NCI-H82 treated with DMSO at 0.1 percent for 48 hours (cell line): ENCODE data around the gene RNF207.

Experiments
- DNase-seq: peaks from one replicate; lab custom pipeline; 2025; ENCODE audit not compliant: unreplicated experiment; lab: John Stamatoyannopoulos, UW

RNF207 gene

DNA sequence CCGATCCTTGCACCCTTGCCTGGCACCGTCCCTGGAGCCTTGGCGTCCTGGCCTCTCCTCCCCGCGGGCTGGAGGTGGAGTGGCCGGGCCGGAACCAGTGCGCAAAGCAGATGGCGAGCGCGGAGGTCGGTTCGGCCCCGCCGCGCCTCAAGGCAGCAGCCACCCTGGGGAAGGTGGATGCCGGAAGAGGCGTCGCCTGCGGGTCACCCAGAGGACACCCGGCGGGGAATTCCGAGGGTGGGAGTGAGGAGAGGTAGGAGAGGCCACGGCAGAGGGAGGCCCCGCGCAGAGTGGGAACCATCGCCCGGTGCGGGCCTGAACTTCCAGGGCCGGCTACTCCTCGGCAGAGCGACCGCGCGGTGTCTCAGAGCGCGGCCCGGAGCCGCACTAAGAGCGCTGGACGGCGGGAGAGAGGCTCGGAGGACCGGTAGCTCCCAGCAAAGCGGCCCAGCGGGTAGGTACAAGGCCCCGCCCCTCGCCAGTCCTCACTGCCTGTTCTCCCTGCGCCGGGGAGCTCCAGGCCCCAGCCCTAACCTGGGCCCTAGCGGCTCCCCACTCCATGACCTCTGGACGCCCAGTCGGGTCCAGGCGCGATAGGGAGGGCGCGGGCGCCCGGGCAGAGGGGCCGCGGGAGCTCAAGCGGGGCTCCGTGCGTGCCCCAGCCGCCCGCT is at the start of gene RNF207:
Gene RNF207, plus strand, starts transcription at position 271 of the 671 bp plus-strand sequence. CDS start 417 bp downstream, outside the sequence.
- peak; percentile 5 for DNase-seq

GRCh38 chr1:6157132-6157527 is 48.8 kb upstream of the RNF207 start:
- DNase-seq, result no peak

GRCh38 chr1:6157528-6158174 is 48.3 kb upstream of the RNF207 start:
- no peak for DNase-seq

DNA sequence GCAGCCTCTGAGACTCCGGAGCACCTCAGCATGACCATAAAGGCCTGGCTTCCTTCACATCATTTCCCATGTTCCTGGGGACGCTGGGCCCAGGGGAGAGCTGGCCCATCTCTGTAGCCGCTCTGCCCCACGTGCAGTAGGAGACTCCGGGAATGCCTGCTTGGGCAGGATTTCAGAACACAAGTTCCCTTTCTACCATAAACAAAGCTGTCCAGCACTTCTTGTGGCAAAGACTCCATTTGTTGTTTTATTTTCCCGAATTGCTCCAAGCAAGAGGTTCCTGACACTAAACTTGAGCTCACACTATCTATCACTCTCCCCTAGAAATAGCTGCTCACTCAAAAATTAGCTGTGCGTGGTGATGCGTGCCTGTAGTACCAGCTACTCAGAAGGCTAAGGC is 47.7 kb upstream of the RNF207 start:
- no peak for DNase-seq

DNA sequence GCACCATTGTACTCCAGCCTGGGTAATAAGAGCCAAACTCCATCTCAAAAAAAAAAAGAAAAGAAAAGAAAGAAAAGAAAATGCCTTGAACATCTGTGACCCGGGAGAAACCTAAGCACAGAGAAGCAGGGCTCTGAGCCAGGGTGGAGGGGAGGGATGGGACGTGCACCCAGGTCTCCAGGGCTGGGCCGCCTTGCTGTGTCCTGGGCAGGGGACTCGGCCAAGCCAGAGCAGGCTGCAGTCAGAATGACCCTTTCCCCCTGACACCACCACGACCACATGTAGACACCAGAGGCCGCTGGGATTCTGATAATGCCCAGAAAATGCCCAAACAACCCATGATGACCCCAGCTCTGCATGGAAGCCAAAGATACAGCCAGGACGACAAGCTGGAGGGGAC is 43.6 kb upstream of the RNF207 start:
- no peak for DNase-seq

DNA sequence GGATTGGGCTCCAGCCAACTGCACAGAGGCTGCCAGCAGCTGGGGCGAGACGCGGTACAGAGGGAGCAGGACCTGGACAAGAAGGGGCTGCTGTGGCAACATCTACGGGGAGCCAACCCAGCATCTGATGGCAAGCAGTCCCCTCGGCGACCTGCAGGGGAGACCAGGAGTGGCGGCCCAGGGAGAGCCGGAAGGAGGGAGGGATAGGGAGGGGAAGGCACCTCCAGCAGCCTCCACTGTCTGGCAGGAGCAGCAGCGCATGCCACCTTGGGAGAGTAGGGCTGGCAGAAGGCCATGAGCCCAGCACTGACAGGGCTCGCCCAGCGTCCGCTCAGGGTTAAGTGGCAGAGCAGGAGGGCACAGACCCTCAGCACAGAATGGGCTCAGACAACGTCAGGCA is 43.1 kb upstream of the RNF207 start:
- no peak for DNase-seq

DNA sequence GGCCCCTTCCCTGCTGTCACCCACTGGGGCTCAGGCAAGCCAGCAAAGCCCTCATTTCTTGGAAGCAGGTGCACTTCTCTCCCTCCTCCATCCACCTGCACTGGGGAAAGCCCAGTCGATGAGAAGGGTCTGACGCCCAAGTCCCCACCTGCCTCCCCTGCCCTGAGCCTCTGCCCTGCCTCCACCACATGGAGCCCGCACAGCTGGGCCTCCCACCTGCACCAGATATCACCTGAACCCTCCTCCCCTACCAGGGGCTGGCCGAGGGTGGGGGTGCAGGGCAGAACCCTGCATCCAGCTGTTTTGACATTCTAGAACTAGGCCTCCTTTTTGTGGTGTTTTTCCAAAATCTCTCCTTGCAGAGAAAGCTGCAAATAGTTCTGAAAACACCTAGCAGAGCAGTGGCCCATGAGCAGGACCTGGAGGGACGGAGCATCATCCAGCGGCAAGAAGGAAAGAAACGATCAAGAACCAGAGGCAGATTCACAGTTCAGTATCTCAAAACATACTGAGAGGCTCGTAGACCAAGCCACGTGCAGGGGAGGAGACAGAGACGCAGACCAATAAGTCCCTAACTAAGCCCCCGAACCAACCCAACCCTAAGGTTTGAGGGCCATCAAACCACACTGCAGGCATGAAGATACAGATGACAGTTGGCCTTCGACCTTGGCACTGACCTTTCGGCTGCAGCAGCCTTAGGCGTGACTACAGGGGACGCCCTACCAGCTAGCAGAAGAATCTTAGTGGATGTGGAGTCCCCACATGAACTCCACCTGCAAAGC is 42.5 kb upstream of the RNF207 start:
- no peak for DNase-seq

- DNase-seq, result no peak
These were observed 41.8 kb upstream of the RNF207 start for GRCh38 chr1:6163973-6164617.

- DNase-seq, result no peak
These were observed 40.9 kb upstream of the RNF207 start for GRCh38 chr1:6165027-6165426.

GRCh38 chr1:6165441-6165985 is 40.4 kb upstream of the RNF207 start:
- DNase-seq, result no peak

DNA sequence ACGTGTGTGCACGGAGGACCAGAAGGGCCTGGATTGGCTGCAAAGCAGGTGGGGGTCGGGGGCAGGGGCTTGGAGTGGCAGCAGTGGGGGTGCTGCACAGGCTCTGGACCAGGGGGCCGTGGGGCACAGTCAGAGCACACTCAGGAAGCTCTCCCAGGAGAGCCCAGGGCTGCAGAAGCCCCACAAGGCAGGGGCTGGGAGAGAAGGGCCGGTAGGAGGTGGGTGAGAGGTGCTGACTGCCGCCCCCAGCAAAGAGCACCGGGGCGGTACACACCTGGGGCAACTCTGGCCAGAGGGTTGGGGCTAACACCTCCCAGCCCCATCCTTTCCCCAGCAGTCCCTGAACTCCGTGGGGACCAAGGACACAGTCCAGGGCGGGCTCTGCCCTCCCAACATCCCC is 39.7 kb upstream of the RNF207 start:
- no peak for DNase-seq

DNA sequence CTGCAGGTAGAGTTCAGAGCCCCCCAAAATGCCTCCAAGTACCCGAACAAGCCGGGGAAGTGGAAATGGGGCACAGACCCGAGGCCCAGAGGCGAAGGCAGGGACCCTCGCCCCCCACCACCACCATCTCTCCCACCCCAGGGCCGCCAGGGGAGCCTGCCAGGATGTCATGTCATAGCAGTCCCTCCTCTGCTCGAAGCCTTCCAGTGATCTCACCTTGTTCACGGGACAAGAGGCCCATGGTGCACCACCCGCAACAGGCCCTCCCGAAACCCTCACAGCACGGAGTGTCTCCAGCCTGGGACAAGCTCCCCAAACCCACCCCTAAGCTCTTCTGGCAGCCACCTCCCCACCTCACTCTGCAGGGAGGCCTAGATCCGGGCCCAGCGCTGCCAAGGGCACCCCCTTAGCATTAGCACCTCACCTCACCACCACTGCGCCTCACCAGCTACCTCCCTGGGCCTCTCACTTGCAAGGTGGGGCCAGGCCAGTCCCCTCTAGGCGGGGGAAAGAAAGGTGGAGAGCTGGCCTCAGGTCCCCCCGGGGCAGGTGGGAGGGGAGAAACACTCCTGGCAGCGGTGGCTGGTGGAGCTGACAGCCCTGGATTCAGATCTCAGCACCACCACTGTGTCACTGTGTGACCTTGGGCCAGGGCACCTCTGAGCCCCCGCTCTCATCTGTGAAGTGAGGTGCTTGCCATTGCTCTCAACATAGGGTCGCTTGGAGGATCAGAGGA is 39.1 kb upstream of the RNF207 start:
- no peak for DNase-seq

DNA sequence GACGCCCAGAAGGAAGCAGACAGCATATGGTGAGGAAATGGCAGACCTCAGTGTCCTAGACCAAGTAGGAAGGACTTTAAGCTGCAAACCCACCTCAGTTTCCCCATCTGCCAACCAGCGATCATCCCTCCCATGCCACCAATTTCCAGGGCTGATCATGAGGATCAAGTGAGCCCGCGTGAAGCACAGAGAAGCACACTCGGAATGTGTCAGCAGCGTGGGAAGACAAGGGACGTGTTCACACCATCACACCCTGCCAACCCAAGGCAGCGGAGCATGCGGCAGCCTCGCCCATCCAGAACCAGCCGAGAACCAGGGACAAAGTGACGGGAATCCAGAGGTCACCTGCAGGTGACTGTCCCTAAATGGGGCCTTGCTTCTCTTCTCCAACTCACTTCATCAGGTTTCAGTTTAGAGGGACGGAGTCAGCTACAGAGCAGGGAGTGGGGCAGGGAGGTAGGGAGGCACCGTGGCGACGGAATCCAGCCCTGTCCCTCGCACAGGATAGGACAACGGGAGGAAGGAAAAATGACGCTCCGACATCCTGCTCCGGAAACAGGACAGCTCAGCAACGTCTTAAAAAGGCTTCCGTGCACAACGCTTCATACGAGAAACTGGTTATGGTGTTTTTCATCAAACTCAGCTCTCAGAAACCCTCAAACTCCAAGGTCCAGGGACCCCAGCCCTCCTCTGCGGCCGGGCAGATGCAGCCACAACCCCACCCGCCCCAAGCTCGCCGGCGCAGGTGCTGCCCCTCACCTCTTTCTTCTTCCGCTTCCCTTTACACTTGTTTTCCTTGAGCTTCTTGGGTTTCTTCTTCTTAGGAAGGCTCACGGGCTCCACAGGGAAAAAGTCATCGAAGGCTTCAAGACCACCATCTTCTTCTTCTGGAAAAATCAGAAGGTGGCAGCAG is 38.3 kb upstream of the RNF207 start:
- no peak for DNase-seq

- DNase-seq, result no peak
These were observed 36.9 kb upstream of the RNF207 start for GRCh38 chr1:6168947-6169586.

DNA sequence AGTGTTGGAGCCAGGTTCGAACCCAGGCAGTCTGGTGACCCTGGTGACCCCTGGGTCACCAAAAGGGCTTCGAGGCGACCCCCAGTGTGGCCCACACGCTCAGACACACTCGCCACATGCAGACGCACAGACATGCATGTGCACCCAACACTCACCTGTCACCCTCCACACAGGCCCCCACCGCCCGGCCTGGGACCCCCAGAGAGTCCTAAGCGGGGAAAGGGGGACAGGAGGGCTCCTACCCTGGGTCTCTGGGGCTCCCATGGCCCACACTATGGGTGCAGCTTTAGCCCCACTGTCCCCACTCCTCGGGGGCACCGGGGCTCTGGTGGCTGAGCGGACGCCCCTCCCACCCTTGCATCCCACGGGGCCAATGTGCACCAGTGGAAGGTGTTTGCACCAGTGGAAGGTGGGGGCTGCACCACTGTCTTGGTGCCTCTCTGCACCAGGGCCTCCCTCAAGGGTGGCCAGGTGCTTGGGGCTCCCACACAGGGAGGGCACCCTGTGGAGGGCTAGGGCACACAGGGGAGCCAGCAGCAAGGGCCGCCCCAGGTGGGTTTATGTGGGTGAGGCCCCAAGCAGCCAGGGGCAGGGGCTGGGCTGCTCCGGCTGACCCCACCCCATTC is 35.7 kb upstream of the RNF207 start:
- DNase-seq, result no peak

GRCh38 chr1:6170742-6171201 is 35.1 kb upstream of the RNF207 start:
- DNase-seq, result no peak

DNA sequence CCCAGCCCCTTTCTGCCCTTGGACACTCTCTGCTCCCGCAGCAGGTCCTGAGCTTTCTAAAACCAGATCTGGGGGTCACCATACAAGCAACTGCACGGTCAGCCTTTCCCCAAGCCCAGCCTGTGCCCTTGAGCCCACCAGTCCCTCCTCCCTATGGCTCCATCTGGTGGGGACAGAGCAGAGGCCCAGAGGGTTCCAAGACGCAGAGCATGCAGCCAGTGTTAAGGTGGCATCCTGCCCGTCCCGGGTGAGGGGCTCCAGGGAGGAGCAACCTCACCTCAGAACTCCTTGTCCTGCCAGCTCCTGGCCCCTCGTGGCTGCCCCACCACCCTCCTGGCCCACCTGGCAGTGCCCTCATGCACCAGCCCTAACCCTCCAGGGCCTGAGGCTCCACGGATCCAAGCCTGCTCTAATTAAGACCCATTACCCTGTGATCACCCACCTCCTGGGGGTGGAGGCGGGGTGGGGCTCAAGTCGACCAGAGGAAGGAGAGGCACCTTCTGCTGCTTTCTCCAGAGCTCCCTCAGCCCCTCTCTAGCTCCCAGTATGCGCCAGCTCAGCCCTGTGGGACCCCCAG is 34.3 kb upstream of the RNF207 start:
- peak; percentile 30 for DNase-seq

GRCh38 chr1:6172549-6172948 is 33.4 kb upstream of the RNF207 start:
- DNase-seq, result no peak
